Natural killer cell (primary cell): Measurements from ENCODE around the gene RNASEH2B. TPM values are rescaled to one million over a fixed set of nuclear protein-coding genes. Genes with fewer than 3 reads are reported as not detected.

ENCODE experiments used
- ATAC-seq, 3 donors: fragments of 150-1000 bp in 2 of 3; fragments of 200-7000 bp in 1 of 3; cut with Tn5 transposase; 1 replicate in 1 of 3; 2 replicates in 2 of 3; pipeline ENCODE4 v1.10.0; 2021; ENCODE audit warnings: mild to moderate bottlenecking in 2 of 3, moderate library complexity in 2 of 3
- DNase-seq, 2 donors: peaks; one replicate each; pipeline versions ENCODE4 v3.0.0 to v3.0.0-alpha.2; 2013 to 2021; ENCODE audit warnings: mixed read lengths in 1 of 2
- H3K27ac ChIP-seq: one replicate; pipeline ENCODE4 v1.5.1; 2013; ENCODE audit warnings: mild to moderate bottlenecking, low read length
- H3K27me3 ChIP-seq: one replicate; pipeline ENCODE4 v1.6.1; 2013; ENCODE audit warnings: low read length; ENCODE audit not compliant: control insufficient read depth, insufficient read depth
- H3K36me3 ChIP-seq: one replicate; pipeline ENCODE4 v1.6.1; 2013; ENCODE audit warnings: low read length; ENCODE audit not compliant: control insufficient read depth, insufficient read depth
- H3K4me1 ChIP-seq: one replicate; pipeline ENCODE4 v1.6.1; 2013; ENCODE audit warnings: low read length; ENCODE audit not compliant: control insufficient read depth, insufficient read depth
- H3K4me3 ChIP-seq: one replicate; pipeline ENCODE4 v1.5.1; 2013; ENCODE audit warnings: low read length
- H3K9me3 ChIP-seq: one replicate; pipeline ENCODE4 v1.6.1; 2013; ENCODE audit warnings: low read length; ENCODE audit not compliant: control insufficient read depth, insufficient read depth
- H3K27ac Mint-ChIP-seq, 2 donors: one replicate each; pipeline ENCODE4 v1.8.0; 2022; ENCODE audit warnings: mild to moderate bottlenecking in 2 of 2, mixed read lengths in 2 of 2, moderate library complexity in 1 of 2
- H3K27me3 Mint-ChIP-seq, 2 donors: one replicate each; pipeline ENCODE4 v1.8.0; 2022; ENCODE audit warnings: low read depth in 2 of 2, mixed read lengths in 2 of 2
- H3K36me3 Mint-ChIP-seq: one replicate; pipeline ENCODE4 v1.8.0; 2022; ENCODE audit warnings: mixed read lengths
- H3K4me1 Mint-ChIP-seq, 2 donors: one replicate each; pipeline ENCODE4 v1.8.0; 2022; ENCODE audit warnings: mixed read lengths in 2 of 2
- H3K4me3 Mint-ChIP-seq: one replicate; pipeline ENCODE4 v1.8.0; 2022; ENCODE audit warnings: mild to moderate bottlenecking, moderate library complexity, mixed read lengths
- H3K9me3 Mint-ChIP-seq, 2 donors: one replicate each; pipeline ENCODE4 v1.8.0; 2022; ENCODE audit warnings: mixed read lengths in 2 of 2
- WGBS: methylation state at CpG from one replicate; pipeline ENCODE4 v1.1.7; 2013; ENCODE audit warnings: missing lambda C conversion rate; ENCODE audit not compliant: insufficient coverage; 5-methylcytosine and 5-hydroxymethylcytosine counted together
- intact Hi-C: fragments of 100-400 bp; cut with micrococcal nuclease; formaldehyde crosslinking; loops from one replicate; pipeline ENCODE4 v1.14.2; 2022
- total RNA-seq, 4 donors: library from RNA; stranded (reverse); fragments of 120-200 nt in 1 of 4; gene quantifications; one replicate each; pipeline versions ENCODE4 v1.2.3 to v1.2.4, GENCODE V29; 2013 to 2022
- TF ChIP-seq, protein P1 (sequence below): fragments of 200-600 bp; IDR thresholded peaks from one replicate; pipeline ENCODE4 v1.8.0; 2022; ENCODE audit warnings: antibody characterized with exemption

Gene RNASEH2B
- total RNA-seq, 3 donors from 2014 or later (not counting 1 experiment from before 2014, with no cell fraction given) = 57.9 to 68.7 (median 64.8) TPM

DNA sequence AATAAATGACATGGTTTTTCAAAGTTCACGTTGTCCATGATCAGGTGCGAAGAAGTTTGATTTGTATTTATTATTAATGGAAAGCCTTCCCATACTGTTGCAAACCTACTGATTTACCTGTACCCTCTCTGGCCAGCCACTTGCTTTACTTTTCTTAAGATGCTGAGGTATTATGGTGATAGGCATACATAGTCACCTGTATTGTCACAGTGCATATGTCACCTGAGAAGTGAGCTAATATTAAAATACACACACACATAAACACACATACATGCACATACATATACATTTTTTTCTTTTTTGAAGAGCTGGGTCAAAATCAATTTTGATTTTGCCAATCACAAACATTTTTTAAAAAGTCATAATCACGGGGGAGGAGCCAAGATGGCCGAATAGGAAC, 72.1 kb downstream of the RNASEH2B start:
- peaks cover 0 to 4% of the 10 kb centered on the region in 2 donors for H3K4me1 Mint-ChIP-seq
- H3K4me3 Mint-ChIP-seq = no peak overlapping the region
- 97% methylated on average over 2 of the region's 4 CpGs for WGBS
- no peaks in the 10 kb centered on the region for H3K9me3 Mint-ChIP-seq
- H3K36me3 Mint-ChIP-seq = peaks cover 5% of the 10 kb centered on the region
- no peak for ATAC-seq
- H3K27ac Mint-ChIP-seq = no peak overlapping the region
- Histone ChIP-seq H3K36me3 (no peaks in the 10 kb centered on the region), H3K4me1 (no peaks in the 10 kb centered on the region), H3K27ac (no peak overlapping the region), H3K9me3 (no peaks in the 10 kb centered on the region), H3K27me3 (no peaks in the 10 kb centered on the region), H3K4me3 (no peak overlapping the region)
- intact Hi-C loops = no loop called here
- TF ChIP-seq, protein P1, sequence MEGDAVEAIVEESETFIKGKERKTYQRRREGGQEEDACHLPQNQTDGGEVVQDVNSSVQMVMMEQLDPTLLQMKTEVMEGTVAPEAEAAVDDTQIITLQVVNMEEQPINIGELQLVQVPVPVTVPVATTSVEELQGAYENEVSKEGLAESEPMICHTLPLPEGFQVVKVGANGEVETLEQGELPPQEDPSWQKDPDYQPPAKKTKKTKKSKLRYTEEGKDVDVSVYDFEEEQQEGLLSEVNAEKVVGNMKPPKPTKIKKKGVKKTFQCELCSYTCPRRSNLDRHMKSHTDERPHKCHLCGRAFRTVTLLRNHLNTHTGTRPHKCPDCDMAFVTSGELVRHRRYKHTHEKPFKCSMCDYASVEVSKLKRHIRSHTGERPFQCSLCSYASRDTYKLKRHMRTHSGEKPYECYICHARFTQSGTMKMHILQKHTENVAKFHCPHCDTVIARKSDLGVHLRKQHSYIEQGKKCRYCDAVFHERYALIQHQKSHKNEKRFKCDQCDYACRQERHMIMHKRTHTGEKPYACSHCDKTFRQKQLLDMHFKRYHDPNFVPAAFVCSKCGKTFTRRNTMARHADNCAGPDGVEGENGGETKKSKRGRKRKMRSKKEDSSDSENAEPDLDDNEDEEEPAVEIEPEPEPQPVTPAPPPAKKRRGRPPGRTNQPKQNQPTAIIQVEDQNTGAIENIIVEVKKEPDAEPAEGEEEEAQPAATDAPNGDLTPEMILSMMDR = no peak
- DNase-seq = no peak
- no peaks in the 10 kb centered on the region for H3K27me3 Mint-ChIP-seq

DNA sequence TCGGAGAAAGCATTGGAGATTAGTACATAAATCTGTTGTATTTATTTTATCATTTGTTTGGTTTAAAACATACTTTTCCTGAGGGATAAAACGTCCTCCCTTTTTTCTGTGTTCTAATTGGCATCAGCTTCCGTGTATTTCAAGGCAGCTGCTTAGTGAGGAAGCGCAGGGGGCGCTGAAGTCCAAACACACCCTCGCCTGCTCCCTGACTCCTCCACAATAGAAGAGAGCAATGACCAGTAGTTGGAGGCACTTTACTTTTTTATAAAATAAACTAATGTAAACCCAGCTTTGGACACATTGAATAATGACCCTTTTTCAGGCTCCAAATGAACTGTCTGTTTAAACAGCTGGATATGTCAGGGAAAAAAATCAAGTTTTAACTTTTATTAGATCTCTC, 79.9 kb downstream of the RNASEH2B start:
- DNase-seq (no peak), ATAC-seq (no peak)
- no peaks in the 10 kb centered on the region for H3K27me3 ChIP-seq
- no peak overlapping the region for H3K27ac ChIP-seq
- TF ChIP-seq, protein P1 = no peak
- H3K27me3 Mint-ChIP-seq = no peaks in the 10 kb centered on the region
- H3K4me1 Mint-ChIP-seq = peaks cover 21 to 25% of the 10 kb centered on the region in 2 donors
- intact Hi-C loops = no loop called here
- H3K9me3 Mint-ChIP-seq = peaks cover 0 to 2% of the 10 kb centered on the region in 2 donors
- H3K9me3 ChIP-seq = no peaks in the 10 kb centered on the region
- H3K4me3 Mint-ChIP-seq = no peak overlapping the region
- no peak overlapping the region for H3K4me3 ChIP-seq
- H3K27ac Mint-ChIP-seq = no peak overlapping the region
- H3K36me3 Mint-ChIP-seq = no peaks in the 10 kb centered on the region
- WGBS = 57% methylated on average over 5 of the region's 6 CpGs
- no peaks in the 10 kb centered on the region for H3K36me3 ChIP-seq
- peaks cover 17% of the 10 kb centered on the region for H3K4me1 ChIP-seq

DNA sequence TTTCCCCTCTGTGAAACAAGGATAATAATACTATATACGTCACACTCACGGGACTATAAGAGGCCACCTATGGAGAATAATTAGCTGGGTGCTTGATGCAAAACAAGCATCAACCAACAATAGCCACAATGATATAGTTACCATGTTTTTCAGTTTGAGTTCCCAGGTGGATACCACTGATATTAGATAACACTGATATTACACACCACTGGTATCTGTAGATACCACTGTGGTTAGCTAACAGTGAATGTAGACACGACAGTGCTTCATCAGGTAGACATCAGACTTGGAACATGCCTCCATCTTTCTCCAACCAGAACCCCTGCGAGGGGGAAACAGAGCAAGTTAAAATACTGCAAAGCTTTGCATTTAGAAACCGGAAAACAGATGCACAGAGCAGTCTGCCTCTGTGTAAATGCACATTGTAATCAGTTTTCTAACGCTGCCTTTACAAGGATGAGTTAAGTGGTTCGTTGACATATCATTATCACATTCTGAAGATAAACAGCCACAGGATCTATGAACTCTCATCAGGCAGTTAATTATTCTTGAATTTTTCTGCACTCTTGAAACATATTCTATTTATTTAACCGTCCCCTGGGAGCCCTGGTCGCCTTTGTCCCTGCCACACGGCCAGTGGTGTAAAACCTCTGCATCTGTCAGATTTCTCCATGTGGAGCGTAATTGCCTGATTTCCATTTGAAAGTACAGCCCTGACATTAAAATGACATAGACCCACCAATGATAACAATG, 80.7 kb downstream of the RNASEH2B start:
- no peak overlapping the region for H3K4me3 ChIP-seq
- H3K9me3 ChIP-seq = no peaks in the 10 kb centered on the region
- no peaks in the 10 kb centered on the region for H3K36me3 ChIP-seq
- DNase-seq (no peak), ATAC-seq (no peak)
- peaks cover 21 to 25% of the 10 kb centered on the region in 2 donors for H3K4me1 Mint-ChIP-seq
- H3K4me1 ChIP-seq = peaks cover 17% of the 10 kb centered on the region
- no peaks in the 10 kb centered on the region for H3K27me3 ChIP-seq
- H3K27ac ChIP-seq = no peak overlapping the region
- peak overlapping the region in 1 of 2 donors; percentile 6 for H3K27ac Mint-ChIP-seq
- WGBS = 81% methylated on average over 9 of the region's 11 CpGs
- no peaks in the 10 kb centered on the region for H3K36me3 Mint-ChIP-seq
- no peaks in the 10 kb centered on the region for H3K27me3 Mint-ChIP-seq
- intact Hi-C loops = loop anchor here (5.0 kb wide), 1 partner anchor 778 kb away; no protein-coding TSS in a partner anchor
- peaks cover 0 to 2% of the 10 kb centered on the region in 2 donors for H3K9me3 Mint-ChIP-seq
- H3K4me3 Mint-ChIP-seq = no peak overlapping the region
- TF ChIP-seq, protein P1 = no peak
